ENCODE results near the gene DOLK.

- TF ChIP-seq EZH2 (IDR thresholded peaks at IDR 0.05; ENCODE audit: borderline replicate concordance, low read length), result no peak
- no peak for TF ChIP-seq CTCF (IDR thresholded peaks at IDR 0.05; ENCODE audit: low read length)
Observed at GRCh38 chr9:128905964-128906363, 41.4 kb downstream of the DOLK start.
